Panc1 (cell line): Measurements from ENCODE around the gene OGFOD3. TPM values are rescaled to one million over a fixed set of nuclear protein-coding genes. Genes with fewer than 3 reads are reported as not detected.

ENCODE experiments used
- ATAC-seq: fragments of 200-7000 bp; cut with Tn5 transposase; 2 replicates; pipeline ENCODE4 v1.9.1; 2020; ENCODE audit warnings: mild to moderate bottlenecking, moderate library complexity
- BruUV-seq: library from RNA; stranded (reverse); fragments of 400-500 nt; replicated peaks from 2 replicates; lab custom pipeline; 2021; lab: Mats Ljungman, UMichigan
- CTCF ChIA-PET: fragments of 300-600 bp; sonication (Branson Sonifier 250); formaldehyde crosslinking; loops from one replicate; lab custom pipeline; 2022; ENCODE audit warnings: antibody characterized with exemption; lab: Charles Lee
- POLR2A ChIA-PET: fragments of 300-600 bp; sonication (Branson Sonifier 250); formaldehyde crosslinking; loops from one replicate; lab custom pipeline; 2022; ENCODE audit warnings: antibody characterized with exemption; lab: Charles Lee
- DNase-seq: peaks from one replicate; pipeline ENCODE4 v3.0.0-alpha.2; 2010; ENCODE audit warnings: low read depth, low spot score
- H3K27ac ChIP-seq: 2 replicates; pipeline ENCODE4 v1.5.1; 2011; ENCODE audit warnings: mild to moderate bottlenecking, low read length, inconsistent platforms
- H3K27me3 ChIP-seq: fragments of 200-500 bp; sonication (Bioruptor generic); 2 replicates; pipeline ENCODE4 v1.6.0; 2014; ENCODE audit warnings: low read length, inconsistent platforms; ENCODE audit not compliant: control insufficient read depth, insufficient read depth
- H3K36me3 ChIP-seq: fragments of 200-500 bp; sonication (Bioruptor generic); 2 replicates; pipeline ENCODE4 v1.5.1; 2014; ENCODE audit warnings: inconsistent platforms, mild to moderate bottlenecking, low read length, moderate library complexity; ENCODE audit not compliant: control insufficient read depth, insufficient read depth
- H3K4me1 ChIP-seq: 2 replicates; pipeline ENCODE4 v1.5.1; 2011; ENCODE audit warnings: inconsistent platforms, mild to moderate bottlenecking, low read length, moderate library complexity; ENCODE audit not compliant: control insufficient read depth, insufficient read depth
- H3K4me3 ChIP-seq, 2 experiments: 2 replicates each; pipeline ENCODE4 v1.5.1; 2011 to 2012; ENCODE audit warnings: low read depth in 2 of 2, low read length in 2 of 2, mild to moderate bottlenecking in 2 of 2, inconsistent platforms in 1 of 2, moderate library complexity in 1 of 2
- H3K9me3 ChIP-seq: fragments of 200-500 bp; sonication (Bioruptor generic); 2 replicates; pipeline ENCODE4 v1.5.1; 2014; ENCODE audit warnings: low read depth, mild to moderate bottlenecking, inconsistent platforms, low read length, moderate library complexity; ENCODE audit not compliant: control insufficient read depth, insufficient read depth
- POLR2AphosphoS5 ChIP-seq: IDR thresholded peaks from 2 replicates; pipeline ENCODE4 v1.6.1; 2012; ENCODE audit warnings: mild to moderate bottlenecking, low read depth, low read length, moderate library complexity
- SIN3A ChIP-seq: IDR thresholded peaks from 2 replicates; pipeline ENCODE4 v1.6.1; 2012; ENCODE audit warnings: low read depth, mild to moderate bottlenecking, low read length, moderate library complexity, borderline replicate concordance; ENCODE audit not compliant: insufficient read depth
- TCF7L2 ChIP-seq: IDR thresholded peaks from 2 replicates; pipeline ENCODE4 v1.6.1; 2011; ENCODE audit warnings: mild to moderate bottlenecking, low read depth, low read length, inconsistent platforms
- in situ Hi-C: cut with HindIII; loops from 2 replicates; pipeline ENCODE4 v1.10.0; 2016; ENCODE audit warnings: low sequenced_read_pairs, low pct_unique_long_range_greater_than_20kb
- intact Hi-C: fragments of 100-400 bp; cut with micrococcal nuclease; formaldehyde crosslinking; loops from one replicate; pipeline ENCODE4 v1.10.0; 2022; ENCODE audit not compliant: unreplicated experiment
- total RNA-seq: library from RNA; stranded (reverse); gene quantifications from one replicate; pipeline ENCODE4 v1.2.1, GENCODE V29; 2021; ENCODE audit not compliant: unreplicated experiment
- TF ChIP-seq, protein P1 (sequence below): fragments of 450-650 bp; IDR thresholded peaks from 2 replicates; pipeline ENCODE4 v1.5.1; 2017; ENCODE audit warnings: mild to moderate bottlenecking
- TF ChIP-seq, protein P2 (sequence below), 2 experiments: IDR thresholded peaks; 2 replicates each; pipeline ENCODE4 v1.6.1; 2011 to 2012; ENCODE audit warnings: low read depth in 2 of 2, control low read depth in 1 of 2, low read length in 1 of 2, mild to moderate bottlenecking in 1 of 2, moderate library complexity in 1 of 2; ENCODE audit not compliant: insufficient read depth in 1 of 2

The OGFOD3 gene
- total RNA-seq, 1 experiment from 2014 or later = 53.9 TPM

DNA sequence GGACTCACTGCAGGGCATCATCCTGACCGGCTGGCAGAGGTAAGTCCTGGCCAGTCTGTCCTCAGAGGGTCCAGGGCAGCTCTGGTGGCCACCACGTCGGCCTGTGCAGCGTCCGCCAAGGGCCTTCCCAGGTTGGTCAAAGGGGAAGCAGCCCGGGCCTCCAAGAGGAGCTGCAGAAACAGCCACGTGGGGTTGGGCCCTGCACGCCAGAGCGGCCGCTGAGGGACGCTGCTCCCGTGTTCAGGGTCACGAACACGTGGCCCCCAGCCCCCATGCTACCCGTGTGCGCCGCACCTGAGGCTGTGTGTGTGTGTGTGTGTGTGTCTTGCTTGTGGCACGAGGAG is 18.9 kb upstream of the OGFOD3 start:
- intact Hi-C loops (no loop called here), in situ Hi-C loops (no loop called here)
- Histone ChIP-seq H3K27me3 (no peaks in the 10 kb centered on the region), H3K27ac (no peak overlapping the region), H3K9me3 (no peaks in the 10 kb centered on the region), H3K4me3 (no peak overlapping the region), H3K4me1 (peaks cover 1% of the 10 kb centered on the region; the same call in 1 of the 2 replicates), H3K36me3 (no peaks in the 10 kb centered on the region)
- TF ChIP-seq POLR2AphosphoS5 (no peak), SIN3A (no peak), TCF7L2 (no peak)
- TF ChIP-seq, protein P1, sequence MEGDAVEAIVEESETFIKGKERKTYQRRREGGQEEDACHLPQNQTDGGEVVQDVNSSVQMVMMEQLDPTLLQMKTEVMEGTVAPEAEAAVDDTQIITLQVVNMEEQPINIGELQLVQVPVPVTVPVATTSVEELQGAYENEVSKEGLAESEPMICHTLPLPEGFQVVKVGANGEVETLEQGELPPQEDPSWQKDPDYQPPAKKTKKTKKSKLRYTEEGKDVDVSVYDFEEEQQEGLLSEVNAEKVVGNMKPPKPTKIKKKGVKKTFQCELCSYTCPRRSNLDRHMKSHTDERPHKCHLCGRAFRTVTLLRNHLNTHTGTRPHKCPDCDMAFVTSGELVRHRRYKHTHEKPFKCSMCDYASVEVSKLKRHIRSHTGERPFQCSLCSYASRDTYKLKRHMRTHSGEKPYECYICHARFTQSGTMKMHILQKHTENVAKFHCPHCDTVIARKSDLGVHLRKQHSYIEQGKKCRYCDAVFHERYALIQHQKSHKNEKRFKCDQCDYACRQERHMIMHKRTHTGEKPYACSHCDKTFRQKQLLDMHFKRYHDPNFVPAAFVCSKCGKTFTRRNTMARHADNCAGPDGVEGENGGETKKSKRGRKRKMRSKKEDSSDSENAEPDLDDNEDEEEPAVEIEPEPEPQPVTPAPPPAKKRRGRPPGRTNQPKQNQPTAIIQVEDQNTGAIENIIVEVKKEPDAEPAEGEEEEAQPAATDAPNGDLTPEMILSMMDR = no peak
- TF ChIP-seq, protein P2, sequence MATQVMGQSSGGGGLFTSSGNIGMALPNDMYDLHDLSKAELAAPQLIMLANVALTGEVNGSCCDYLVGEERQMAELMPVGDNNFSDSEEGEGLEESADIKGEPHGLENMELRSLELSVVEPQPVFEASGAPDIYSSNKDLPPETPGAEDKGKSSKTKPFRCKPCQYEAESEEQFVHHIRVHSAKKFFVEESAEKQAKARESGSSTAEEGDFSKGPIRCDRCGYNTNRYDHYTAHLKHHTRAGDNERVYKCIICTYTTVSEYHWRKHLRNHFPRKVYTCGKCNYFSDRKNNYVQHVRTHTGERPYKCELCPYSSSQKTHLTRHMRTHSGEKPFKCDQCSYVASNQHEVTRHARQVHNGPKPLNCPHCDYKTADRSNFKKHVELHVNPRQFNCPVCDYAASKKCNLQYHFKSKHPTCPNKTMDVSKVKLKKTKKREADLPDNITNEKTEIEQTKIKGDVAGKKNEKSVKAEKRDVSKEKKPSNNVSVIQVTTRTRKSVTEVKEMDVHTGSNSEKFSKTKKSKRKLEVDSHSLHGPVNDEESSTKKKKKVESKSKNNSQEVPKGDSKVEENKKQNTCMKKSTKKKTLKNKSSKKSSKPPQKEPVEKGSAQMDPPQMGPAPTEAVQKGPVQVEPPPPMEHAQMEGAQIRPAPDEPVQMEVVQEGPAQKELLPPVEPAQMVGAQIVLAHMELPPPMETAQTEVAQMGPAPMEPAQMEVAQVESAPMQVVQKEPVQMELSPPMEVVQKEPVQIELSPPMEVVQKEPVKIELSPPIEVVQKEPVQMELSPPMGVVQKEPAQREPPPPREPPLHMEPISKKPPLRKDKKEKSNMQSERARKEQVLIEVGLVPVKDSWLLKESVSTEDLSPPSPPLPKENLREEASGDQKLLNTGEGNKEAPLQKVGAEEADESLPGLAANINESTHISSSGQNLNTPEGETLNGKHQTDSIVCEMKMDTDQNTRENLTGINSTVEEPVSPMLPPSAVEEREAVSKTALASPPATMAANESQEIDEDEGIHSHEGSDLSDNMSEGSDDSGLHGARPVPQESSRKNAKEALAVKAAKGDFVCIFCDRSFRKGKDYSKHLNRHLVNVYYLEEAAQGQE (IDR thresholded peaks at IDR 0.05; ENCODE audit: insufficient read depth in 1 of 2, low read depth in 2 of 2, low read length in 1 of 2) = no peak
- ChIA-PET POLR2A (no interaction called here), CTCF (no interaction called here)
- DNase-seq (no peak), ATAC-seq (no peak)
- no TSS peak for BruUV-seq

DNA sequence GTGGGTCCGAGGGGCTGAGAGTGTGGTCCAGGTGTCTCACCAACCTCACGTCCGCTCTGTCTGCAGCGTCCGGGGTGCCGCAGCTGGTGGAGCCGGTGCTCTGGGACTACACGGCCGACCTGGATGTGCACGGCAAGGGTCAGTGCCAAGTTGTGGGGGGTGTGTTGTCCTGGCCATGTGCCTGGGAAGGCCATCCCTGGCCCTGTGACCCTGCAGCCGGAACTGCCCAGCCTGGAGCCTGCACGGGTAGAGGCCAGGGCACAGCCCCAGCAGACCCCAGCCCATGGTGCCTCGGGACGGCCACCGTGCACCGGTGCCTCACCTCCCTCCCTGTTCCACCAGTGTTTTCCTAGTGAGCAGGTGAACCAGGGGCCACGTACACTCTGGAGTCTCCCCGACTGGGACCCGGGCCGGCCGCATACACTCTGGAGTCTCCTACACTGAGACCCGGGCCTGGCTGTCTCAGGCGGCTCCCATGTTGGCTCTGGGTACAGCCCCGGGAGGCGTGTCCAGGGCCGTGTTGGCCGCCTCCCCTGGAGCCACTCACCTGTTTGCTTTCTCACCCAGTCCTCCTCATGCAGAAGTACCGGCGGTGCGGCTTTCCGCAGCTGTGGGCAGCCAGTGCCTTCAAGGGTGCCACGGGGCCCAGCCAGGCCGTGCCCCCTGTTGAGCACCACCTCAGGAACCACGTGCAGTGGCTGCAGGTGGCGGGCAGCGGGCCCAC is 18.4 kb upstream of the OGFOD3 start:
- Histone ChIP-seq H3K4me1 (no peaks in the 10 kb centered on the region; the same call in 1 of the 2 replicates), H3K27me3 (no peaks in the 10 kb centered on the region), H3K36me3 (no peaks in the 10 kb centered on the region), H3K9me3 (no peaks in the 10 kb centered on the region), H3K4me3 (no peak overlapping the region), H3K27ac (no peak overlapping the region)
- in situ Hi-C loops (no loop called here), intact Hi-C loops (no loop called here)
- ATAC-seq (no peak), DNase-seq (no peak)
- ChIA-PET POLR2A (no interaction called here), CTCF (no interaction called here)
- TF ChIP-seq, protein P1 = no peak
- TF ChIP-seq TCF7L2 = no peak
- no peak for TF ChIP-seq SIN3A
- TF ChIP-seq POLR2AphosphoS5 = no peak
- TF ChIP-seq, protein P2 (IDR thresholded peaks at IDR 0.05; ENCODE audit: insufficient read depth in 1 of 2, low read depth in 2 of 2, low read length in 1 of 2) = no peak
- BruUV-seq = no TSS peak
